ENCODE data around the gene TNFRSF6B. TPM values are rescaled to one million over a fixed set of nuclear protein-coding genes. Genes with fewer than 3 reads are reported as not detected.

TNFRSF6B gene
- total RNA-seq, 2 donors from 2014 or later, result not detected

DNA sequence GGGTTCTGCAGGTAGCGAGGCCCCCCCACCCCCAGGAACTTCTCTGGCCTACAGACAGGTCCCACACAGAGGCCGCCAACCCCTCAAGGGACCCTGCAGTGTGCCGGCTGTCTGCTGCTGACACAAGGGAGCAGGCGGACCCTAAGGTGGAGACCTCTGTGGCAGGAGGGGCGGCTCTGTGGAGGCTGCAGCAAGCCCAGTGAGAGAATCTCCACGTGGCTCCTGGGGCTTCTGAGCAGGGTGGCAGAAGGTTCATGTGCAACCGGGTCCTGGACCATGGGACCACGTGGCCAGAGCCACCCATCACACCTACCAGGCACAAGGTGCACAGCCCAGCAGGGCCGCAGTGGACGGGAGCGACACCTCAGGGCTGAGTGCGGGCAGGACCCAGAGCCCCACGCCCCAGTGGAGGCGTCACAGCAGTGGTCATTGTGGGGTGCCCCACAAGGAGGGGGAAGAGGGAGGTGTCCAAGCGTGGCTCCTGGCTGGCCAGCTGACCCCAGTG, 7.1 kb downstream of the TNFRSF6B start:
- Mint-ChIP-seq H3K27ac (no peak overlapping the region), H3K4me3 (no peak overlapping the region), H3K36me3 (ENCODE audit: low read depth) (peaks cover 26% of the 10 kb centered on the region), H3K27me3 (ENCODE audit: insufficient read depth) (no peaks in the 10 kb centered on the region), H3K4me1 (peaks cover 6% of the 10 kb centered on the region), H3K9me3 (no peaks in the 10 kb centered on the region)
- 93 to 98% methylated on average over 11 to 15 of the region's 15 CpGs for WGBS, 2 experiments (ENCODE audit: insufficient coverage in 1 of 2, insufficient read length in 1 of 2)
- Histone ChIP-seq H3K9ac (ENCODE audit: extremely low read depth, low read length, poor library complexity, severe bottlenecking) (no peak overlapping the region), H3K27ac (ENCODE audit: low read depth, low read length) (no peak overlapping the region), H3K4me3 (ENCODE audit: low read length) (no peak overlapping the region), H3K9me3 (ENCODE audit: control insufficient read depth, low read length) (no peaks in the 10 kb centered on the region), H3K36me3 (ENCODE audit: control insufficient read depth, insufficient read depth, low read length) (peaks cover 24% of the 10 kb centered on the region), H3K4me1 (ENCODE audit: control insufficient read depth, insufficient read depth, low read length) (peaks cover 5% of the 10 kb centered on the region), H3K27me3 (ENCODE audit: control insufficient read depth, insufficient read depth, low read length, poor library complexity, severe bottlenecking) (no peaks in the 10 kb centered on the region)
- DNase-seq, result no peak
- no peak for TF ChIP-seq CTCF (conservative IDR thresholded peaks at IDR 0.05)

DNA sequence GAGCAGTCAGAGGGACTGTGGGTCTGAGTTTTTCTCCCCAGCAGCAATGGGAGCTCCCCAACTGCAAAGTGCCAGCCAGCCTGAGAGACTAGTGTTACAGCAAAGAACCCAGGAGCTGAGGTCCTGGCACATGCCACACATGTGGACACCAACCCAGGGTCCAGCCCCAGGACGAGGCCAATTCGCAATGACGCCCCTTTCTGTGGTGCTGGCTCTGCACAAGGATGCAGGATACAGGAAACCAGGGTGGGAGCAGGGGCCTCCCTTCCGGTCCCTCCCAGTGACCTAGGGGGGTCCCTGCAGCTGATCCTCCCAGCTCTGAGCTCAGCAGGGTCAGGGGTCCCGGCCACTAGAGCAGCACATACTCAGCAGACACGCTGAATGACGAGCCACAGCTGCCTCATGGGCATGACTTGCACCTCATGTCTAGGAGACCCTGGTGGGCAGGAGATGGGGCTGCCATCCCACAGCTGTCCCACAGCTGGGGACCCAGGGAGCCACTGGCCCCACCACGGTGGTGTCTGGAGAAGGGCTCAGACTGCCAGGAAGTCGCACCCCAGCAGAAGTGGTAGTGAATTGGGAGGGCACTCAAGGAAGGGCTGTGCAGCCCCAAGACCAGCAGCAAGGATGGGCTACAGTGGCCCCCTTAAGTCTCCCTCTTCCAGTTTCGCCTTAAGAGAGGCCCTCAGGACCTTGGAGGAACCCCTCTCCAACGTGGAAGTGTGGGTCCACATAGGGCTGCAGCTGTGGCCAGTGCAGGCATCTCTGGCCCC, 7.7 kb downstream of the TNFRSF6B start:
- H3K36me3 Mint-ChIP-seq (ENCODE audit: low read depth), result peaks cover 31% of the 10 kb centered on the region
- H3K4me3 Mint-ChIP-seq, result no peak overlapping the region
- Histone ChIP-seq H3K27ac (ENCODE audit: low read depth, low read length) (no peak overlapping the region), H3K36me3 (ENCODE audit: control insufficient read depth, insufficient read depth, low read length) (peaks cover 25% of the 10 kb centered on the region), H3K4me1 (ENCODE audit: control insufficient read depth, insufficient read depth, low read length) (peaks cover 11% of the 10 kb centered on the region), H3K27me3 (ENCODE audit: control insufficient read depth, insufficient read depth, low read length, poor library complexity, severe bottlenecking) (no peaks in the 10 kb centered on the region), H3K9ac (ENCODE audit: extremely low read depth, low read length, poor library complexity, severe bottlenecking) (no peak overlapping the region), H3K4me3 (ENCODE audit: low read length) (no peak overlapping the region), H3K9me3 (ENCODE audit: control insufficient read depth, low read length) (no peaks in the 10 kb centered on the region)
- peaks cover 9% of the 10 kb centered on the region for H3K4me1 Mint-ChIP-seq
- H3K27me3 Mint-ChIP-seq (ENCODE audit: insufficient read depth), result no peaks in the 10 kb centered on the region
- no peaks in the 10 kb centered on the region for H3K9me3 Mint-ChIP-seq
- H3K27ac Mint-ChIP-seq, result no peak overlapping the region
- DNase-seq, result no peak
- TF ChIP-seq CTCF (conservative IDR thresholded peaks at IDR 0.05), result no peak
- WGBS, 2 experiments (ENCODE audit: insufficient coverage in 1 of 2, insufficient read length in 1 of 2), result 94 to 96% methylated on average over 10 to 11 of the region's 11 CpGs

DNA sequence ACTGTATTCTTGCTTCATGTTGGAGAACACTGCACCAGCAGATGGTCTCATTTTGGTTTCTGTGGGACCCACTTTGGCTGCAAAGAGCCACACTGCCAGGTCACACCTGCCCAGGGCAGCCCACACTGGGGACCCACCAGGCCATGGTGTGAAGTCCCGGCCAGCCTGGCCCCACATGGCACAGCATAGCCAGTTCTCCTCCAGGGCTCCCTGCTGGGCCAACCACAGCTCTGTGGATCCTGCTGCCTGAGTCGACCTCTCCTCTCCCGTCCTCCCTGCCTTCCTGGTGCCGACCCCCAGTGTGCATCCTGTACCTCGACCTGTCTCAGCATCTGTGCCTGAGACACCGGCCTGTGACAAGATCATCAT, 8.3 kb downstream of the TNFRSF6B start:
- Mint-ChIP-seq H3K4me3 (no peak overlapping the region), H3K27me3 (ENCODE audit: insufficient read depth) (no peaks in the 10 kb centered on the region), H3K27ac (no peak overlapping the region), H3K9me3 (no peaks in the 10 kb centered on the region), H3K4me1 (peaks cover 9% of the 10 kb centered on the region), H3K36me3 (ENCODE audit: low read depth) (peaks cover 35% of the 10 kb centered on the region)
- Histone ChIP-seq H3K27ac (ENCODE audit: low read depth, low read length) (no peak overlapping the region), H3K27me3 (ENCODE audit: control insufficient read depth, insufficient read depth, low read length, poor library complexity, severe bottlenecking) (no peaks in the 10 kb centered on the region), H3K4me3 (ENCODE audit: low read length) (no peak overlapping the region), H3K4me1 (ENCODE audit: control insufficient read depth, insufficient read depth, low read length) (peaks cover 12% of the 10 kb centered on the region), H3K9ac (ENCODE audit: extremely low read depth, low read length, poor library complexity, severe bottlenecking) (no peak overlapping the region), H3K9me3 (ENCODE audit: control insufficient read depth, low read length) (no peaks in the 10 kb centered on the region), H3K36me3 (ENCODE audit: control insufficient read depth, insufficient read depth, low read length) (peaks cover 29% of the 10 kb centered on the region)
- TF ChIP-seq CTCF (conservative IDR thresholded peaks at IDR 0.05), result no peak
- 86 to 90% methylated on average over 6 of the region's 6 CpGs for WGBS, 2 experiments (ENCODE audit: insufficient coverage in 1 of 2, insufficient read length in 1 of 2)
- DNase-seq, result no peak

Measured in endodermal cell (in vitro differentiated cells).